Measurements from ENCODE around the gene UBB. TPM values are rescaled to one million over a fixed set of nuclear protein-coding genes. Genes with fewer than 3 reads are reported as not detected.

The UBB gene
- total and polyA plus RNA-seq, 8 donors: 1,151 to 2,150 (median 1,688) TPM

- Histone ChIP-seq H3K36me3 (no peaks in the 10 kb centered on the region), H3K27me3 (no peaks in the 10 kb centered on the region), H3K4me3 (no peak overlapping the region), H3K4me1 (peaks cover 0 to 11% of the 10 kb centered on the region in 2 donors), H3K9me3 (no peaks in the 10 kb centered on the region), H3K27ac (peak overlapping the region in 1 of 2 donors; percentile 45)
- intact Hi-C loops (cut with DNase I): no loop called here
- ATAC-seq (no peak), DNase-seq (peak in 1 of 4 donors; percentile 49)
- TF ChIP-seq CTCF (IDR thresholded peaks at IDR 0.05): no peak
Measured at GRCh38 chr17:16371742-16372141, 9.1 kb upstream of the UBB start.

GRCh38 chr17:16374146-16374938 is 6.5 kb upstream of the UBB start:
- H3K36me3 ChIP-seq: no peaks in the 10 kb centered on the region
- H3K4me3 ChIP-seq: no peak overlapping the region
- TF ChIP-seq CTCF (IDR thresholded peaks at IDR 0.05): no peak
- ATAC-seq (peak; percentile 62), DNase-seq (peak in 1 of 4 donors; percentile 75)
- intact Hi-C loops (cut with DNase I): no loop called here
- H3K27ac ChIP-seq: peak overlapping the region; percentile 45 to 53
- H3K4me1 ChIP-seq: peaks cover 0 to 19% of the 10 kb centered on the region in 2 donors
- H3K9me3 ChIP-seq: no peaks in the 10 kb centered on the region
- H3K27me3 ChIP-seq: no peaks in the 10 kb centered on the region

GRCh38 chr17:16377941-16378341 is 3.0 kb upstream of the UBB start:
- H3K27ac ChIP-seq: peak overlapping the region in 1 of 2 donors; percentile 47
- no peak for ATAC-seq

GRCh38 chr17:16378636-16379282 is 2.1 kb upstream of the UBB start:
- intact Hi-C loops (cut with DNase I): no loop called here
- Histone ChIP-seq H3K27ac (peak overlapping the region in 1 of 2 donors; percentile 47), H3K4me1 (peaks cover 15 to 45% of the 10 kb centered on the region in 2 donors)

More at GRCh38 chr17:16377941-16378341, 3.0 kb upstream of the UBB start:
- no peaks in the 10 kb centered on the region for H3K9me3 ChIP-seq
- no peak for DNase-seq
- intact Hi-C loops (cut with DNase I): no loop called here
- H3K4me3 ChIP-seq: no peak overlapping the region
- TF ChIP-seq CTCF (IDR thresholded peaks at IDR 0.05): no peak
- H3K27me3 ChIP-seq: no peaks in the 10 kb centered on the region
- H3K4me1 ChIP-seq: peaks cover 7 to 40% of the 10 kb centered on the region in 2 donors
- peaks cover 0 to 11% of the 10 kb centered on the region in 2 donors for H3K36me3 ChIP-seq

More at GRCh38 chr17:16378636-16379282, 2.1 kb upstream of the UBB start:
- DNase-seq: peak in 2 of 4 donors; percentile 36 to 61
- H3K4me3 ChIP-seq: no peak overlapping the region
- ATAC-seq: peak; percentile 32
- H3K9me3 ChIP-seq: no peaks in the 10 kb centered on the region
- peaks cover 0 to 19% of the 10 kb centered on the region in 2 donors for H3K36me3 ChIP-seq
- H3K27me3 ChIP-seq: no peaks in the 10 kb centered on the region
- no peak for TF ChIP-seq CTCF (IDR thresholded peaks at IDR 0.05)

All from left lung (tissue), 10 donors.